Gastroesophageal sphincter (tissue), 4 donors: ENCODE data around the gene BMP2K. TPM values are rescaled to one million over a fixed set of nuclear protein-coding genes. Genes with fewer than 3 reads are reported as not detected.

Source experiments
- ATAC-seq: fragments of 150-250 bp; one replicate; pipeline ENCODE4 v1.9.1; 2016; ENCODE audit warnings: mild to moderate bottlenecking, moderate library complexity
- H3K27ac ChIP-seq, 4 donors: fragments of 200-600 bp; sonication (generic) in 3 of 4; 1 replicate in 3 of 4; 2 replicates in 1 of 4; pipeline ENCODE4 v1.5.1; 2016 to 2019
- H3K27me3 ChIP-seq: fragments of 200-600 bp; sonication (generic); one replicate; pipeline ENCODE4 v1.5.1; 2019
- H3K36me3 ChIP-seq, 2 donors: fragments of 200-600 bp; sonication (generic); one replicate each; pipeline ENCODE4 v1.5.1; 2019; ENCODE audit warnings: control low read depth in 1 of 2
- H3K4me1 ChIP-seq, 3 donors: fragments of 200-600 bp; sonication (generic); 1 replicate in 2 of 3; 2 replicates in 1 of 3; pipeline ENCODE4 v1.5.1; 2016 to 2019; ENCODE audit warnings: control low read depth in 2 of 3
- H3K4me3 ChIP-seq, 2 donors: fragments of 200-600 bp; sonication (generic); one replicate each; pipeline ENCODE4 v1.5.1; 2019; ENCODE audit warnings: mild to moderate bottlenecking in 1 of 2, moderate library complexity in 1 of 2
- H3K9me3 ChIP-seq, 3 donors: fragments of 200-600 bp; sonication (generic); one replicate each; pipeline ENCODE4 v1.5.1; 2017 to 2019; ENCODE audit warnings: control low read depth in 2 of 3
- CTCF ChIP-seq, 4 experiments: fragments of 200-600 bp in 2 of 4; fragments of 450-650 bp in 2 of 4; sonication (generic) in 1 of 4; IDR thresholded peaks; one replicate each; pipeline ENCODE4 v1.5.1; 2017 to 2019; ENCODE audit warnings: antibody characterized with exemption in 4 of 4, mild to moderate bottlenecking in 2 of 4, moderate library complexity in 2 of 4
- EP300 ChIP-seq: sonication (generic); formaldehyde crosslinking; IDR thresholded peaks from one replicate; pipeline ENCODE4 v1.6.1; 2017; ENCODE audit warnings: antibody characterized with exemption, mild to moderate bottlenecking
- POLR2A ChIP-seq, 2 donors: fragments of 450-650 bp; IDR thresholded peaks; one replicate each; pipeline ENCODE4 v1.6.1; 2017; ENCODE audit warnings: antibody characterized with exemption in 2 of 2, mild to moderate bottlenecking in 2 of 2, moderate library complexity in 1 of 2
- POLR2AphosphoS5 ChIP-seq: sonication (generic); formaldehyde crosslinking; IDR thresholded peaks from one replicate; pipeline ENCODE4 v1.6.1; 2017; ENCODE audit warnings: antibody characterized with exemption
- WGBS, 2 donors: methylation state at CpG; one replicate each; pipeline ENCODE4 v1.1.5; 2018; ENCODE audit warnings: low coverage in 1 of 2; 5-methylcytosine and 5-hydroxymethylcytosine counted together
- total RNA-seq, 4 donors: library from RNA; depleted of rRNA; stranded (reverse); fragments of >200 nt; gene quantifications; one replicate each; pipeline ENCODE4 v1.1.0, GENCODE V29; 2016

BMP2K gene
- total RNA-seq, 4 donors from 2014 or later, result 44.6 to 70.5 (median 48.7) TPM

DNA sequence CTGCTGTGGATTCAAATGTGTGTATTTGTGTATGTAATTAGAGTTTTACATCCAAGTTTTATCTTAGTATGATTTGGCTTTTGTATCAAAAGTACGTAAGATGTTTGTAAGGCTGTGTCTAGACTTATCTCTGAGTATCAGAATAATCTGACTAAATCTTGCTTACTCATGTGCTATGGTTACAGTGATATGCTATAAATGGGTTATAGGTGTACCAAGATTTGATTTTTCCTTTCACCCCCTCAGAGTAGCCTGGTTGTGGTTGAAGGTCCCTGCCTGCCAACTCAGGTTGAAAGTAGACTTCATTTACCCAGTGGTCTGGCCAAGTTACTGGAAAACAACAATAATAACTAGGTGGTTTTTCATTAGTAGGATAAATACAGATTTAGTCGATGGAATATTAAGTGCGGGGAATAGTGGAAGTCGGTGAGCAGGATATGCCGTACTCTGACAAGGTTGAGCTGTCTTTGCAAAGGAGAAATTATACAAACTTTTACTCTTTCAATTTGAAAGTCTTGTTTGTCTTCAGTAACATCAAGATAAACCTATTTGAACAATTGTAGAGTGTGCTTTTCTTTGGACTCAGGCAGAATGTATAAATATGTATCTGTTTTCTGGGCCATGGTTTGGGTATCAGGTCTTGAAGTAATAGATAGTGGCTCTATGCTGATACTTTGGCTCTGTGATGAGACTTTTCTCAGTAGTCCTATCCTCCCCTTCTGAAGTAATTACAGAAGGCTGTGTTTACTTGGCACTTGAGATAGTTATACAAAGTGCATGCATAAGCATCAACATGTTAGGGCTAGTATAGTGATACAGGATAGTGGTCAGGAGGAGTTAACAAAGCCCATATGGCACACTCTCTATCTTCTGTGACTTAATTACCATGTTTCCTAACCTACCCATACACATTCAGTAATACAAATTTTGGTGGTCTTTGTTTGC lies 23.7 kb downstream of the BMP2K start:
- TF ChIP-seq POLR2AphosphoS5 (no peak), POLR2A (IDR thresholded peaks at IDR 0.05) (no peak), EP300 (no peak), CTCF (IDR thresholded peaks at IDR 0.05) (no peak)
- no peak for ATAC-seq
- no peaks in the 10 kb centered on the region for H3K36me3 ChIP-seq
- H3K9me3 ChIP-seq, result no peaks in the 10 kb centered on the region
- no peak overlapping the region for H3K4me3 ChIP-seq
- H3K27me3 ChIP-seq, result no peaks in the 10 kb centered on the region
- H3K4me1 ChIP-seq, result peaks cover 0 to 7% (median 0%) of the 10 kb centered on the region in 3 donors
- H3K27ac ChIP-seq, result no peak overlapping the region
- WGBS, 2 donors, result 98 to 100% methylated on average over 2 to 5 of the region's 5 CpGs

DNA sequence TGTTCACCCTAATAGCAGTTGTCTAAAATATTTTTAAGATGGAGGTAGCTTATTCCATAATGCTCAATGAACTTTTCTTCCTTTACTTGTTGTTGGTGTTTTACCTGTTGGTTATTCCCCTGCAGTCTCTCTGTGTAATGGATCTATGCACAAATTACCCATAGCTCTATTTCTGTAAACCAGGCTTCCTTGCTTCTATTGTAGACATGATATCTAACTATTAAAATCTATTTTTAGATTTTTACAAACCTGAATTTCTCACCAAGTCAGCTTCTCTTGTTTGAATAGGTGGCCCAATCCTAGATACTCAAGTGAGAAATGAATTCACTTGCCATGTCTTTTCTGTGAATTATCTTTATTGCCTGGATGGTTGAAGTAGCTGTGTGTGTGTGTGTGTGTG lies 24.8 kb downstream of the BMP2K start:
- Histone ChIP-seq H3K4me3 (no peak overlapping the region), H3K36me3 (no peaks in the 10 kb centered on the region), H3K4me1 (peaks cover 0 to 7% (median 0%) of the 10 kb centered on the region in 3 donors), H3K9me3 (no peaks in the 10 kb centered on the region), H3K27me3 (no peaks in the 10 kb centered on the region), H3K27ac (no peak overlapping the region)
- ATAC-seq, result no peak
- TF ChIP-seq POLR2AphosphoS5 (no peak), EP300 (no peak), POLR2A (IDR thresholded peaks at IDR 0.05) (no peak)

GRCh38 chr4:78803983-78804382 lies 27.8 kb downstream of the BMP2K start:
- H3K9me3 ChIP-seq, result peaks cover 0 to 12% (median 0%) of the 10 kb centered on the region in 3 donors
- WGBS, 2 donors, result 60 to 84% methylated on average over 1 of the region's 1 CpG
- no peak for ATAC-seq
- H3K27me3 ChIP-seq, result no peaks in the 10 kb centered on the region
- peaks cover 0 to 7% (median 0%) of the 10 kb centered on the region in 3 donors for H3K4me1 ChIP-seq
- no peak overlapping the region for H3K27ac ChIP-seq
- no peak for TF ChIP-seq CTCF (IDR thresholded peaks at IDR 0.05)
- no peak for TF ChIP-seq EP300
- no peak for TF ChIP-seq POLR2AphosphoS5
- TF ChIP-seq POLR2A (IDR thresholded peaks at IDR 0.05), result no peak
- no peak overlapping the region for H3K4me3 ChIP-seq
- peaks cover 0 to 3% of the 10 kb centered on the region in 2 donors for H3K36me3 ChIP-seq

- Histone ChIP-seq H3K9me3 (peaks cover 0 to 12% (median 0%) of the 10 kb centered on the region in 3 donors), H3K4me3 (no peak overlapping the region), H3K27ac (no peak overlapping the region), H3K36me3 (peaks cover 0 to 3% of the 10 kb centered on the region in 2 donors), H3K27me3 (no peaks in the 10 kb centered on the region), H3K4me1 (peaks cover 0 to 20% (median 0%) of the 10 kb centered on the region in 3 donors)
- TF ChIP-seq POLR2A (IDR thresholded peaks at IDR 0.05), result no peak
- TF ChIP-seq EP300, result no peak
- TF ChIP-seq CTCF (IDR thresholded peaks at IDR 0.05), result no peak
- TF ChIP-seq POLR2AphosphoS5, result no peak
- no peak for ATAC-seq
- 94 to 100% methylated on average over 3 to 5 of the region's 6 CpGs for WGBS, 2 donors
These were observed 30.9 kb downstream of the BMP2K start for GRCh38 chr4:78806943-78807460.

DNA sequence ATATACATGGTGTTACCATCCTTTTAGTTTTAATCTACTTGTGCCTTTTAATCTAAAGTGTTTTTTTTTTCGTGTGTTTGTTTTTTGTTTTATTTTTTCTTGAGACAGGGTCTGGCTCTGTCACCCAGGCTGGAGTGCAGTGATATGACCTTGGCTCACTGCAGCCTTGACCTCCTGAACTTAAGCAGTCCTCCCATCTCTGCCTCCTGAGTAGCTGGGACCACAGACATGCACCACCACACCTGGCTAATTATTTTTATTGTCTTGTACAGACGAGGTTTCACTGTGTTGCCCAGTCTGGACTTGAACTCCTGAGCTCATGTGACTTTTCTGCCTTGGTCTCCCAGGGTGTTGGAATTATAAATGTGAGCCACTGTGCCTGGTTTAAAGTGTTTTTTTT lies 33.1 kb downstream of the BMP2K start:
- Histone ChIP-seq H3K9me3 (peaks cover 0 to 12% (median 0%) of the 10 kb centered on the region in 3 donors), H3K27me3 (no peaks in the 10 kb centered on the region), H3K36me3 (peaks cover 0 to 3% of the 10 kb centered on the region in 2 donors), H3K4me1 (peaks cover 0 to 20% (median 0%) of the 10 kb centered on the region in 3 donors), H3K27ac (no peak overlapping the region), H3K4me3 (no peak overlapping the region)
- ATAC-seq, result no peak
- TF ChIP-seq POLR2AphosphoS5, result no peak
- no peak for TF ChIP-seq POLR2A (IDR thresholded peaks at IDR 0.05)
- WGBS, 2 donors, result 91% methylated on average over 2 of the region's 2 CpGs; no CpG with 5 or more reads in 1 of the 2 donors
